SK-N-SH (cell line): ENCODE results near the gene MCM8. TPM values are rescaled to one million over a fixed set of nuclear protein-coding genes. Genes with fewer than 3 reads are reported as not detected.

Source experiments
- CTCF ChIA-PET: fragments of 300-600, 350-600 bp; formaldehyde crosslinking; extraction: SDS; loops from one replicate; lab custom pipeline; 2021; lab: Yijun Ruan, JAX
- POLR2A ChIA-PET: fragments of 350-600 bp; sonication (Branson Sonifier 250); formaldehyde crosslinking; extraction: SDS; loops from one replicate; lab custom pipeline; 2020; ENCODE audit warnings: antibody characterized with exemption, inconsistent platforms; lab: Yijun Ruan, JAX
- DNase-seq: peaks from one replicate; pipeline ENCODE4 v3.0.0; 2012
- H2AFZ ChIP-seq: fragments of 200-600 bp; sonication (generic); 2 replicates; pipeline ENCODE4 v1.8.1; 2016; ENCODE audit warnings: antibody characterized with exemption, mild to moderate bottlenecking, low read depth
- H3F3A ChIP-seq: fragments of 200-600 bp; sonication (generic); replicated peaks from 2 replicates; pipeline ENCODE3; 2016; ENCODE audit warnings: antibody characterized with exemption, mild to moderate bottlenecking; ENCODE audit not compliant: insufficient read depth
- H3K27ac ChIP-seq, 2 experiments: fragments of 200-500 bp in 1 of 2; fragments of 200-600 bp in 1 of 2; sonication (Bioruptor generic) in 1 of 2; sonication (generic), shearing (Covaris generic) in 1 of 2; 2 replicates each; pipeline versions ENCODE4 v1.5.1 to v1.6.1; 2014 to 2016; ENCODE audit warnings: low read depth in 2 of 2, inconsistent platforms in 1 of 2, low read length in 1 of 2, mild to moderate bottlenecking in 1 of 2, mixed read lengths in 1 of 2
- H3K27me3 ChIP-seq: fragments of 200-600 bp; sonication (generic), shearing (Covaris generic); 2 replicates; pipeline ENCODE4 v1.6.1; 2016; ENCODE audit warnings: mixed run types; ENCODE audit not compliant: insufficient read depth
- H3K36me3 ChIP-seq, 2 experiments: fragments of 200-500 bp in 1 of 2; fragments of 200-600 bp in 1 of 2; sonication (Bioruptor generic) in 1 of 2; sonication (generic) in 1 of 2; replicated peaks in 1 of 2; 2 replicates each; pipeline versions ENCODE3 to v1.5.1; 2014 to 2016; ENCODE audit warnings: low read length in 1 of 2, mild to moderate bottlenecking in 1 of 2; ENCODE audit not compliant: insufficient read depth in 2 of 2, control insufficient read depth in 1 of 2
- H3K4me1 ChIP-seq, 2 experiments: fragments of 200-500 bp in 1 of 2; fragments of 200-600 bp in 1 of 2; sonication (Bioruptor generic) in 1 of 2; sonication (generic), shearing (Covaris generic) in 1 of 2; 2 replicates each; pipeline versions ENCODE4 v1.5.1 to v1.6.1; 2014 to 2016; ENCODE audit warnings: low read depth in 1 of 2, low read length in 1 of 2, mixed run types in 1 of 2; ENCODE audit not compliant: insufficient read depth in 2 of 2, control insufficient read depth in 1 of 2
- H3K4me2 ChIP-seq: fragments of 200-600 bp; sonication (generic), shearing (Covaris generic); 2 replicates; pipeline ENCODE4 v1.6.1; 2017; ENCODE audit warnings: mixed run types
- H3K4me3 ChIP-seq, 2 experiments: fragments of 200-500 bp in 1 of 2; fragments of 200-600 bp in 1 of 2; sonication (Bioruptor generic) in 1 of 2; sonication (generic), shearing (Covaris generic) in 1 of 2; 2 replicates each; pipeline versions ENCODE4 v1.5.1 to v1.8.1; 2014 to 2016; ENCODE audit warnings: low read depth in 2 of 2, inconsistent platforms in 1 of 2, low read length in 1 of 2, mild to moderate bottlenecking in 1 of 2, mixed read lengths in 1 of 2, moderate library complexity in 1 of 2
- H3K79me2 ChIP-seq: fragments of 200-600 bp; sonication (generic); 2 replicates; pipeline ENCODE4 v1.8.1; 2017; ENCODE audit warnings: mild to moderate bottlenecking; ENCODE audit not compliant: insufficient read depth
- H3K9ac ChIP-seq: fragments of 200-600 bp; sonication (generic); 2 replicates; pipeline ENCODE4 v1.6.1; 2017; ENCODE audit warnings: mixed run types
- H3K9me2 ChIP-seq: fragments of 200-600 bp; sonication (generic); 2 replicates; pipeline ENCODE4 v1.6.1; 2017; ENCODE audit warnings: mixed run types
- H3K9me3 ChIP-seq: fragments of 200-600 bp; sonication (generic); 2 replicates; pipeline ENCODE4 v1.6.1; 2017; ENCODE audit warnings: mixed run types, mild to moderate bottlenecking, moderate library complexity
- H4K20me1 ChIP-seq: fragments of 200-600 bp; sonication (generic); 2 replicates; pipeline ENCODE4 v1.6.1; 2017; ENCODE audit warnings: mild to moderate bottlenecking, mixed run types; ENCODE audit not compliant: insufficient read depth
- CHD2 ChIP-seq: fragments of 150-350 bp; IDR thresholded peaks from 2 replicates; pipeline ENCODE4 v1.6.1; 2018; ENCODE audit warnings: low read length; ENCODE audit not compliant: partially characterized antibody
- EP300 ChIP-seq, 2 experiments: IDR thresholded peaks; 2 replicates each; pipeline versions ENCODE4 v1.4.0 to v1.6.1; 2012; ENCODE audit warnings: borderline replicate concordance in 1 of 2, low read depth in 1 of 2, low read length in 1 of 2
- EZH2phosphoT487 ChIP-seq: fragments of 200-600 bp; sonication (generic); IDR thresholded peaks from 2 replicates; pipeline ENCODE4 v1.6.1; 2017; ENCODE audit warnings: low read depth, mixed run types, mild to moderate bottlenecking, antibody characterized with exemption, moderate library complexity, borderline replicate concordance
- FOXM1 ChIP-seq: IDR thresholded peaks from 2 replicates; pipeline ENCODE4 v1.4.0; 2012; ENCODE audit warnings: low read depth, mild to moderate bottlenecking
- GATA2 ChIP-seq: sonication (generic); formaldehyde crosslinking; IDR thresholded peaks from 2 replicates; pipeline ENCODE4 v1.5.0; 2020; ENCODE audit warnings: mild to moderate bottlenecking, missing genetic modification reagents
- IRF3 ChIP-seq: fragments of 150-350 bp; IDR thresholded peaks from 2 replicates; pipeline ENCODE4 v1.6.1; 2016; ENCODE audit warnings: mild to moderate bottlenecking, low read depth, low read length
- JUND ChIP-seq: IDR thresholded peaks from 2 replicates; pipeline ENCODE4 v1.4.0; 2012
- MXI1 ChIP-seq: IDR thresholded peaks from 2 replicates; pipeline ENCODE4 v1.6.1; 2012; ENCODE audit warnings: mild to moderate bottlenecking, low read depth, low read length, improper control_type of control experiment
- PBX3 ChIP-seq: IDR thresholded peaks from 2 replicates; pipeline ENCODE4; 2012
- REST ChIP-seq: IDR thresholded peaks from 2 replicates; pipeline ENCODE4 v1.6.1; 2012; ENCODE audit warnings: mild to moderate bottlenecking, low read depth, low read length, moderate library complexity
- RXRA ChIP-seq: IDR thresholded peaks from 2 replicates; pipeline ENCODE4 v1.4.0; 2012; ENCODE audit warnings: low read depth, mild to moderate bottlenecking, borderline replicate concordance
- SIN3A ChIP-seq: IDR thresholded peaks from 2 replicates; pipeline ENCODE4 v1.6.1; 2012; ENCODE audit warnings: low read depth, mild to moderate bottlenecking, low read length, moderate library complexity, borderline replicate concordance
- TCF12 ChIP-seq: IDR thresholded peaks from 2 replicates; pipeline ENCODE4 v1.4.0; 2012
- TEAD4 ChIP-seq: IDR thresholded peaks from 2 replicates; pipeline ENCODE4 v1.4.0; 2012; ENCODE audit warnings: mild to moderate bottlenecking, borderline replicate concordance; ENCODE audit not compliant: insufficient read depth
- USF2 ChIP-seq: fragments of 150-350 bp; IDR thresholded peaks from 2 replicates; pipeline ENCODE4 v1.6.1; 2017; ENCODE audit warnings: antibody characterized with exemption, low read length, low read depth, borderline replicate concordance
- YY1 ChIP-seq: IDR thresholded peaks from 2 replicates; pipeline ENCODE4 v1.4.0; 2012; ENCODE audit warnings: low read depth, mild to moderate bottlenecking
- ZBTB33 ChIP-seq: IDR thresholded peaks from 2 replicates; pipeline ENCODE4 v1.4.0; 2012; ENCODE audit warnings: low read depth, borderline replicate concordance
- WGBS: methylation state at CpG from one replicate; pipeline ENCODE4 v1.1.6; 2017; ENCODE audit warnings: low lambda C conversion rate; 5-methylcytosine and 5-hydroxymethylcytosine counted together
- polyA plus RNA-seq, 3 experiments: library from polyadenylated mRNA; depleted of rRNA; stranded (reverse); fragments of >200 nt; gene quantifications; 2 replicates each; pipeline ENCODE4 v1.2.3, GENCODE V29; 2012

The MCM8 gene
- polyA plus RNA-seq, 1 of the 3 experiments (the other 2 are of a cell fraction) = 4.0 TPM

GRCh38 chr20:5935384-5935783, 15.1 kb upstream of the MCM8 start (continued):
- no peak for TF ChIP-seq USF2
- no peak for TF ChIP-seq TEAD4
- TF ChIP-seq GATA2 (CRISPR knock-in tag) = no peak
- TF ChIP-seq SIN3A = no peak
- TF ChIP-seq, all 33 proteins: peak for 0

- H4K20me1 ChIP-seq = no peaks in the 10 kb centered on the region
- H3K9me3 ChIP-seq = no peaks in the 10 kb centered on the region
- H2AFZ ChIP-seq = no peak overlapping the region
- H3K36me3 ChIP-seq = peaks cover 9 to 30% of the 10 kb centered on the region in 2 experiments
- H3K4me1 ChIP-seq = peaks cover 0 to 3% of the 10 kb centered on the region in 2 experiments; a peak in 1 of 4 replicates
- CTCF ChIA-PET = interaction anchor here (0.8 to 2.5 kb wide), 5 partner anchors 21 to 407 kb away, joined by 3 to 9 read pairs (median 6); no protein-coding TSS in a partner anchor
- TF ChIP-seq CHD2 (no peak), SIN3A (no peak), JUND (no peak), FOXM1 (no peak), REST (no peak), EP300 (IDR thresholded peaks at IDR 0.05; ENCODE audit: borderline replicate concordance in 1 of 2, low read depth in 1 of 2, low read length in 1 of 2) (no peak), YY1 (no peak), MXI1 (no peak), ZBTB33 (no peak), EZH2phosphoT487 (no peak), IRF3 (no peak), TCF12 (no peak), PBX3 (no peak), RXRA (no peak)
- no peaks in the 10 kb centered on the region for H3F3A ChIP-seq
- no peaks in the 10 kb centered on the region for H3K79me2 ChIP-seq
- POLR2A ChIA-PET = no interaction called here
- no peak overlapping the region for H3K4me3 ChIP-seq
- H3K9me2 ChIP-seq = no peaks in the 10 kb centered on the region
- no peak overlapping the region for H3K27ac ChIP-seq
- no peak overlapping the region for H3K9ac ChIP-seq
- no peak overlapping the region for H3K4me2 ChIP-seq
- WGBS = 87% methylated on average over 3 of the region's 3 CpGs
- no peaks in the 10 kb centered on the region for H3K27me3 ChIP-seq
- DNase-seq = no peak
These were observed 14.2 kb upstream of the MCM8 start for GRCh38 chr20:5936238-5936637.
